ENCODE data around the gene TXNDC11.

DNA sequence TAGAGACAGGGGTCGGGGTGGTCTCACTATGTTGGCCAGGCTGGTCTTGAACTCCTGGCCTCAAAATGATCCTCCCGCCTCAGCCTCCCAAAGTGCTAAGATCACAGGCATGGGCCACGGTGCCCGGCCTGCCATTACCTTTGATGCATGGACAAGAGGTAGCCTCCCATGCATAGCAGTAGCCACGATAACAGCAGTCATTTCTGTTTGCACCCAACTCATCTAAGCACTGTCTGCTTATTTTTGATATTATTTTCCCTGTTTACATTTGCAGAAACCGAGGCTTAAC lies 111.9 kb downstream of the TXNDC11 start:
- TF ChIP-seq, protein P1, sequence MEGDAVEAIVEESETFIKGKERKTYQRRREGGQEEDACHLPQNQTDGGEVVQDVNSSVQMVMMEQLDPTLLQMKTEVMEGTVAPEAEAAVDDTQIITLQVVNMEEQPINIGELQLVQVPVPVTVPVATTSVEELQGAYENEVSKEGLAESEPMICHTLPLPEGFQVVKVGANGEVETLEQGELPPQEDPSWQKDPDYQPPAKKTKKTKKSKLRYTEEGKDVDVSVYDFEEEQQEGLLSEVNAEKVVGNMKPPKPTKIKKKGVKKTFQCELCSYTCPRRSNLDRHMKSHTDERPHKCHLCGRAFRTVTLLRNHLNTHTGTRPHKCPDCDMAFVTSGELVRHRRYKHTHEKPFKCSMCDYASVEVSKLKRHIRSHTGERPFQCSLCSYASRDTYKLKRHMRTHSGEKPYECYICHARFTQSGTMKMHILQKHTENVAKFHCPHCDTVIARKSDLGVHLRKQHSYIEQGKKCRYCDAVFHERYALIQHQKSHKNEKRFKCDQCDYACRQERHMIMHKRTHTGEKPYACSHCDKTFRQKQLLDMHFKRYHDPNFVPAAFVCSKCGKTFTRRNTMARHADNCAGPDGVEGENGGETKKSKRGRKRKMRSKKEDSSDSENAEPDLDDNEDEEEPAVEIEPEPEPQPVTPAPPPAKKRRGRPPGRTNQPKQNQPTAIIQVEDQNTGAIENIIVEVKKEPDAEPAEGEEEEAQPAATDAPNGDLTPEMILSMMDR (conservative IDR thresholded peaks at IDR 0.05): no peak
- TF ChIP-seq EZH2 (IDR thresholded peaks at IDR 0.05; ENCODE audit: low read depth): no peak

Data from PC-9 (cell line).